GM19025 (cell line): ENCODE measurements around the gene PHF2.

ENCODE experiments used
- ATAC-seq: cut with Tn5 transposase; IDR thresholded peaks from one replicate; pipeline ENCODE4 v1.9.1; 2021; ENCODE audit warnings: mild to moderate bottlenecking, low read depth, moderate library complexity; ENCODE audit not compliant: unreplicated experiment

The PHF2 gene

GRCh38 chr9:93675336-93676150 lies 99.2 kb downstream of the PHF2 start:
- ATAC-seq, result no peak

GRCh38 chr9:93676310-93677047 lies 100.1 kb downstream of the PHF2 start:
- no peak for ATAC-seq

- ATAC-seq, result no peak
Observed at GRCh38 chr9:93677048-93677571, 100.7 kb downstream of the PHF2 start.

- ATAC-seq, result no peak
Observed at GRCh38 chr9:93677641-93678136, 101.3 kb downstream of the PHF2 start.

- ATAC-seq, result no peak
Observed at GRCh38 chr9:93678199-93679019, 102.0 kb downstream of the PHF2 start.

GRCh38 chr9:93679536-93680442 lies 103.4 kb downstream of the PHF2 start:
- no peak for ATAC-seq

- ATAC-seq, result no peak
Observed at GRCh38 chr9:93680443-93681268, 104.3 kb downstream of the PHF2 start.

- no peak for ATAC-seq
Observed at GRCh38 chr9:93681269-93682154, 105.1 kb downstream of the PHF2 start.

- no peak for ATAC-seq
Observed at GRCh38 chr9:93682155-93682968, 106.0 kb downstream of the PHF2 start.

- ATAC-seq, result no peak
Observed at GRCh38 chr9:93683331-93684134, 107.1 kb downstream of the PHF2 start.

- ATAC-seq, result no peak
Observed at GRCh38 chr9:93684161-93684765, 107.9 kb downstream of the PHF2 start.

- no peak for ATAC-seq
Observed at GRCh38 chr9:93684806-93685543, 108.6 kb downstream of the PHF2 start.

- no peak for ATAC-seq
Observed at GRCh38 chr9:93686127-93686879, 109.9 kb downstream of the PHF2 start.

GRCh38 chr9:93686880-93687236 lies 110.5 kb downstream of the PHF2 start:
- no peak for ATAC-seq
